Erythroblast (primary cell): Measurements from ENCODE around the gene MAT2B.
"Not testable (repeated sequence)": the region's sequence is repeated elsewhere in the genome, so short reads cannot be mapped to it uniquely, and the experiment has no call there.

Source experiments
- DNase-seq, 2 experiments: peaks; one replicate each; lab custom pipeline; 2025; lab: John Stamatoyannopoulos, UW
- GATA1 ChIP-seq: IDR thresholded peaks from 2 replicates; pipeline ENCODE4 v1.6.1; 2011; ENCODE audit warnings: low read depth, mild to moderate bottlenecking, control low read depth, low read length, moderate library complexity
- POLR2A ChIP-seq: IDR thresholded peaks from 2 replicates; pipeline ENCODE4 v1.6.1; 2011; ENCODE audit warnings: mild to moderate bottlenecking, low read length

MAT2B gene

DNA sequence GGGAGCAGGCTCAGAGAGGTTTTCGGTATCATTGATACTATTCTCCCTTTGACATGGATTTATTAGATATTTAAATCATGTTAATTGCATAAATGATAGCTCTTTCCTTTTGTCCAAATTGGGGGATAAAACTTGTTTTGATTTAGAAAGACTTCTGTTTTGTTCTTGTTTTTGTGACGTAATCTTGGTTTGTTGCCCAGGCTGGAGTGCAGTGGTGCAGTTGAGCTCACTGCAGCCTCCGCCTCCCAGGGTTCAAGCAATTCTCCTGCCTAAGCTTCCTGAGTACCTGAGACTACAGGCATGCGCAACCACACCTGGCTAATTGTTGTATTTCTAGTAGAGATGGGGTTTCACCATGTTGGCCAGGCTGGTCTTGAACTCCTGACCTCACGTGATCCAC, 7.1 kb downstream of the MAT2B start:
- TF ChIP-seq GATA1 (no peak), POLR2A (no peak)
- DNase-seq: no peak

DNA sequence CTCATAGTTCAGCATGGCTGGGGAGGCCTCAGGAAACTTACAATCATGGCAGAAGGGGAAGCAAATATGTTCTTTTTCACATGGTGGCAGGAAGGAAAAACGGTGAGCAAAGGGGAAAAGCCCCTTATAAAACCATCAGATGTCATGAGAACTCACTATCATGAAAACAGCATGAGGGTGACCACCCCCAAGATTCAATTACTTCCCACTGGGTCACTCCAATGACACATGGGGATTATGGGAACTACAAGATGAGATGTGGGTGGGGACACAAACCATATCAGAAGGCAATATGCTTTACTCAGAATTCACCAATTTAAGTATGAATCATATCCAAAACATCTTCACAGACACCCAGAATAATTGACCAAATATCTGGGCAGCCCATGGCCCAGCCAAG, 19.7 kb downstream of the MAT2B start:
- DNase-seq: no peak
- TF ChIP-seq POLR2A (no peak), GATA1 (no peak)

DNA sequence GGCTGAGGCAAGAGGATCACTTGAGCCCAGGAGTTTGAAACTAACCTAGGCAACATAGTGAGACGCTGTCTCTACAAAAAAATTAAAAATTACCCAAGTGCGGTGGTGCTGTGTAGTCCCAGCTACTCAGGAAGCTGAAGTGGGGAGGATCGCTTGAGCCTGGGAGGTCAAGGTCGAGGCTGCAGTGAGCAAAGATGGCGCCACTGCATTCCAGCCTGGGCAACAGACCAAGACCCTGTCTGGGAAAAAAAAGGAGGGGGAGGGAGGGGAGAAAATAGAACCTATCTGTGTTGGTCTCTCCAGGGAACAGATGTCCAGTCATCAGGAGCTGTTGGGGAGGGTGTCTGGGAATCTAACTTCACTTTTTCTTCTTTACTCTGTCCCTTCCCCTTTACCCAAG, 24.3 kb downstream of the MAT2B start:
- DNase-seq: no peak
- TF ChIP-seq GATA1 (no peak), POLR2A (no peak)

DNA sequence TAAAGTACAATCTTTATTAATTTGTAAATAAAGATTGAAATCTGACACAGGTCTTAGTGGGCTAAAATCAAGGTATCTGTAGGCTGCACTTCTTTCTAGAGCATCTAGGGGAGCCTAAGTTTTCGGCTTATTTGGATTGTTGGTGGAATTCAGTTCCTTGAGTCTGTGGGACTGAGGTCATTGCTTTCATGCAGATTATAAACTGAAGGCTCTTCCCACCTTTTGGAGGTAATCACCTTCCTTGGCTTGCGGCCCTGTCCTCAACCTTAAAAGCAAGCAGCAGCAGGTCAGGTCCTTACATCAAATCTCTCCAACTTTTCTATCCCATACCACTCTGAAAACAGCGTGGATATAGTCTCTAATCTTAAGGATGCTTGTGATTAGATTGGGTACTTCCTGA, 25.9 kb downstream of the MAT2B start:
- peak in 1 of 2 experiments; percentile 1 for DNase-seq
- TF ChIP-seq GATA1 (no peak), POLR2A (no peak)

DNA sequence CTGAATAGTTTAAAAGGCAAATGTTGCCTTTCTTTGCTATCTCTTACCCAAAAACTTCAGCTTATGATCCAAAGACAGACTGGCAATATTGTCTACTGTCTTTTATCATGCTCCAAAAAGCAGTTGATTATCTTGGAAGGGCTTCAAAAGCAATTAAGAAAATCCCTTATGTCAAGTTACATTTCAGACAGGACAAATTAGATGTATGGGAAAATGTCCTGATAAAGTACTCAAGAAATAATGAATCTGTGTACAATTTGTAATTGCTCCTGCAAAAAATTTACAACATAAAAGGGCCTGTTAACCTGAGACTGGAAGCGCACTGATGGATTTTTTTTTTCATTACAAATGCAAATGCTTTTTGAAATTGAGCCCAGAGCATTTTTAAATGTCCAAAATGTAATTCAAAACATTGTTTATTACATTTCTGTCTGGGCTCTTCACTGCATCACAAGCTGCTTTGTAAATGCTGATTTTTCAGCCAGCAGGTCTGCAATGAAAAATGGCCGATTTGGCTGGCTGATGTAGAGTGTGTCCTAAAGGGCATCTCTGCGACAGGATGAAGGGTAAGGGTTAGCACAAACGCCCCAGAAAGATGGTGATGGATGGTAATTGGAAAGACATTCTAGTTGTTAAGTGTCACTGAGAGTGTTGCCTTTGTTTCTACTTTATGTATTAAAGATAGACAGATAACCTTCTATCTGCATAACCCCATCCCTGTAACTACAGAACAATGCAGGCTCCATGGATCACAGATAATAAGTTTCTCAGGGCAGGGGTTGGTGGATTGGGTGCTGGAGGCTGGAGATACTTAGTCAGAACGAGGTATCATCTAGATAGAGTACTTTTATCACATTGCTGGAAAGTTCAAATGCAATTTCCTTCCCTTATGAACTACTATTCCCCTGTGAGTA, 27.0 kb downstream of the MAT2B start:
- no peak for DNase-seq
- TF ChIP-seq POLR2A (no peak), GATA1 (no peak)

DNA sequence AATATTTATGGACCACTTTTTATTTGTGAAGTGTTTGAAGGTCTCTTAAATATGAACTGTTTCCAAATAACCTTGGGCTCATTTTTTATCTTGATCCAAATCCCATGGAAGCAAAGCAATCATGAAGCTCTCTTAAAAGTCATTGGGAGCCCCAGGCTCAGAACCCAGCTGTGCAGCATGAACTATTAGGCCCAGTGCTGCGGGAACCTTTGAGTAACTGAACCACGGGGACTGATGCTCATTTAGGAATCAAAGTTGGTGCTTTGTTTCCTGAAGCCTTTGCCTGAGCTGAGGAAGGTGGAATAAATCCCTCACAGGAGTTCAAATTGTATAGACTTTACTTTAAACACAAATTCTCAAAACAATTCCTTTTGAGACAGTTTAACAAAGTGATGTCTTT, 27.8 kb downstream of the MAT2B start:
- no peak for TF ChIP-seq GATA1
- no peak for TF ChIP-seq POLR2A
- no peak for DNase-seq

DNA sequence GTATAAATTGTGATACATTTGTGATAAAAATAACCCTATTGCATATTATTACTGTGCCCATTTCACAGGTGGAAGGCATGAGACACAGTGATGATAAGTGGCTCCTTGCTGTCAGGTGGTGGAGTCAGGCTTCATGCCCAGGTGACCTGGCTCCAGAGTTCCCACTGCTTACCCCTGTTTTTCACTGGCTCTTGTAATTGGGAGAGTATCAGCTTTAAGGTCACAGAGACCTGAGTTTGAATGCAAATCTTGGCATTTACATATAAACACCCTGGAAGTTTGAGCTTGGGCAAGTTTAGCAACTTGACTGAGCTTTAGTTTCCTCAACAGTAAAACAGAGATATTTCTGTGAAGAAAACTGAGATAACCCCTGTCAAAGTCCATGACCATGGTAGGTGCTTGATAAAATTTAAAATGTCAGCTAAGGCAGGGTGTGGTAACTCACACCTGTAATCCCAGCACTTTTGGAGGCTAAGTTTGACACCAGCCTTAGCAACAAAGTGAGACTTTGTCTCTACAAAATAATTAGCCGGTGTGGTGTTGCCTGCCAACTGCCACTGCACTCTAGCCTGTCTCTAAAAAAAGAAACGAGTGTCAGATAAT, 29.2 kb downstream of the MAT2B start:
- TF ChIP-seq GATA1 (no peak), POLR2A (no peak)
- DNase-seq: no peak

DNA sequence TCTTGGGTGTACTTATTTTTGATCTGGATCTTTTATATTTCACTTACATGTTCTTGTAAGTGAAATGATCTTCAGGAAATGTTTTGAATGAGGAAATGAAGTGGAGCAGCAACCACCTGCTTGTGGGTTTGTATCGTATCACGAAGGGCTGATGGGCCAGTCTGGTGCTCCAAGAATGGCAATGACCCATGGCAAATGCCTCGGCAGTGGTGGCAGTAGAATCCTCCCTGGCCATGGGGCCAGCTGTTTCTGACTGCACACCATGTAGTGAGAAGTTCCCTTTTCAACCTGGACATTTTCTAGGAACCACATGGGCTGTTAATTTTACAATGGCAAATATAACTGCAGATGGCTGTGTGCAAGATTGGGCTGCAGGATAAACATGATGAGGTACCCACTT, 29.9 kb downstream of the MAT2B start:
- TF ChIP-seq GATA1 (no peak), POLR2A (no peak)
- DNase-seq: no peak

DNA sequence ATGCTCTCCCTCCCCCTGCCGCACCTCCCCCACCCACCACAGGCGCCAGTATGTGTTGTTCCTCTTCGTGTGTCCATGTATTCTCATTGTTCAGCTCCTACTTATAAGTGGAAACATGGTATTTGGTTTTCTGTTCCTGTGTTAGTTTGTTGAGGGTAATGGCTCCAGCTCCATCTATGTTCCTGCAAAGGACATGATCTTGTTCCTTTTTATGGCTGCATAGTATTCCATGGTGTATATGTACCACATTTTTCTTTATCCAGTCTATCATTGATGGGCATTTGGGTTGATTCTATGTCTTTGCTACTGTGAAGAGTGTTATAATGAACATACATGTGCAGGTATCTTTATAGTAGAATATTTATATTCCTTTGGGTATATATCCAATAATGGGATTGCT, 31.0 kb downstream of the MAT2B start:
- not testable (repeated sequence) for DNase-seq

DNA sequence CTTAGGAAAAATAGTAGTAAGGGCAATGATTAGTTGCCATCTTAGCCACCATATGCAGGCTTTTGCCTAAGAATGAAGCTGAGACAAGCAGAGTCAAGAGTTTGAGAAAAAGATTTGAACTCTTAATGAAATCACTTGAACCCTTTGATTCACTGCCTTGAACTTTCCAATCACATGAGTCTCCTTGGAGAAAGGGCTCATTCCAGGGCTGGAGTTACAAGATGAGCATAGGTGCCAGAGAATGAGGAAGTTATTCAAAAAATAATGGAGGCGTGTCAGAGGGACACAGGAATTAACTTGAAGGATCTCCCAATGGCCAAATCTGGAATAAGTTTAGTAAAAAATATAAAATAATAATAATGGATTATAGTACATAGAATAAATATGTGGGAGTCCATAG, 35.3 kb downstream of the MAT2B start:
- DNase-seq: no peak
- TF ChIP-seq GATA1 (no peak), POLR2A (no peak)

DNA sequence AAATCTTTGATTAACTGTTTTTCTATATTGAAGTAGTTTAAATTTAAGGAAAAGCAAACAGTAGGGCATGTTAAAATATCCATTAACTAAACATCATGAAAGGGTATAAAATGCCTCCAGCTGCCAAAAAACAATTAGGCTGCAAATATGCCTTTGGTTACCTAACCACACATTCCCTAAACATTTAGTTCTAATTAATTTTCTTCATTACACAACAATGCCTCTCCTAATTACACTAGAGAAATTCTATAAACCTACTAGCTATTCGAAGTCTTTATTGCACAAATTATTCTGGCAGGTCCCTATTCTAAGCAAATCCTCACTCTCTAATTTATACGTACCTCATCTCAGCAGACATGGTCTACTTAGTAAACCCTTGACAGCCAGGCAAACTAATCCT, 37.4 kb downstream of the MAT2B start:
- no peak for DNase-seq
- TF ChIP-seq POLR2A (no peak), GATA1 (no peak)

DNA sequence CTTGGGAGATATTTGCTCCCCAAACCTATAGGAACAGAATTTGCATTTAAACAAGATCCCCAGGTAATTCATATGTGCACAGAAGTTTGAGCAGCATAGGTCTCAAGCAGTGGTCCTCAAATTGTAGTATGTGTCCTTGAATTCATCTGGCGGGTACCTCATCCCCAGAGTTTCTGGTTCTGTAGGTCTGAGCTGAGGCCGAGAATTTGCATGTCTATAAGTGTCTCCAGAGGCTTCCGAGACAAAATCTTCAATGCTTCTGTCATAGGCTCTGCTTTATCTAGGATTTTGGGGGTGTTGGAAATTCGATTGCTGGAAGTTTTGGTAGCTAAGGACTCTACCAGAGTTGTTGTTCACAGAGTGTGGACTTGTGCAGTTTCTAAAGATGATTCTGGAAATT, 38.6 kb downstream of the MAT2B start:
- DNase-seq: no peak
- TF ChIP-seq GATA1: no peak
- TF ChIP-seq POLR2A: no peak

DNA sequence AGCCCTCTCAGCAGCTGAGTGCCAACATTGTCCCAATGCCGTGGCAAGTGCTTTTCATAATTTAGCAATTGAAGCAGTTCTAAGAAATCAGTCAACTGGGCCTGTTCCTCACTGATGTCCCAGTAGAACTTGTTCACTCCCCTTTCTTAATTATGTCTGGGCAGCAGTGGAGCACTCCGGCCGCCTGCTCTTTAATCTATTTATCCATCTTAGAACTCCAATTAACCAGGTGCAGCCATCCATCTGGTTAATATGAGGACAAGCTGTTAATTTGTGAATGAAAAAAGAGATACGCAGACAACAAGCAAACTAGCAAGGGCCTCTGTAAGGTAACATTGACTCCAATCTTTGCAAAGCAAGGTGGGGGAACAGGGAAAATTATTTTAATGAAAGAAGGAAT, 39.4 kb downstream of the MAT2B start:
- no peak for DNase-seq
- TF ChIP-seq GATA1 (no peak), POLR2A (no peak)

DNA sequence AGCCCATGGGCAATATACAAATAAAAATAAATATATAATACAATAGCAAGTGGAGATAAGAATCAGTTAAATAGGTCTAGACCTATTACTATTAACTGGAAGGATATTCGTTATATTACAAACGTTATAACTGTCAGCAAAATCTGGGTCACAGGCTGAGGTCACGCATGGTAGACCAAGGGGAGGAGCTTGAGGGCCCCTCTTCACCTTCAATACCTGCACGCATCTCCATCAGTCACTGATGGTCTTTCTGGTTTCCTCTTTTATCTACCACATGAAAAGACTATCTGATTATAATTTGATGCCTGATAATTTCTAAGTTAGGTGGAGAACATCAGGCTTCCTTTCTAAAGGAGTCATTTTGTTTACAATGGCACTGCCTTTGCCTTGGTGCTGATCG, 43.2 kb downstream of the MAT2B start:
- TF ChIP-seq GATA1 (no peak), POLR2A (no peak)

DNA sequence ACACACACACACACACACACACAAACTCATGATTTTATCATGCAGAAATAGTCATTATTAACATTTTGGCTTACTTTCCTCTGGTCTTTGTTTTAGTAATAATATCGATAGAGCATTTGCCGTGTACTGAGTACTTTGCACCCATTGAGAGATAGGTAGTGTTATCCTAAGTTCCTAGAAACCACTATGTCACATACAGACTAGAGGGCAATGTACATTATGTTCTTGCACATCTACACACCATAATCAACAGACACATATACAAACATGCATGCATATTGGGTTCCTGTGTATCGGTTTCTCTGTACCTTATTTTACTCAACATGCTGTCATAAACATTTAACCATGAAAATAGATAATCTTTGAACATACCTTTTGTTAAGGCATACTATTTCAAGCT, 45.7 kb downstream of the MAT2B start:
- no peak for TF ChIP-seq POLR2A
- TF ChIP-seq GATA1: no peak
- DNase-seq: no peak

More for the DNA sequence above, 43.2 kb downstream of the MAT2B start:
- no peak for DNase-seq

DNA sequence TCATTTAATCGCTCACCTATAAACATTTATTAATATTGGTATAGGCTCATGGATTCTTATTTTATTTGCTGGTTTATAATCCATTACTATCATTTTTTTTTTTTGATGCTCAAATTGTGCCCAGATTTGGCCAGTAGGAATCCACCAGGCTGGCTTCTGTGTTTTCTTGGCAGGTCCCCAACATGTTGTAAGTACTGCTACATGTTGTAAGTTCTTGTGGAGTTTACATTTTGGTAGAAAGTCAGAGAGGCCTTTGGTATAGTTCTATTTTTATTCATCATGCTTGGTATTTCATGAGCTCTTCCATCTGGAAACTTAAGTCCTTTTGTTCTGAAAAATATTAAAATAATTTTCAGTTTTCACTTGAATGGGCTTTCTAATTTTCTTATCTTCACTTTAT, 47.1 kb downstream of the MAT2B start:
- DNase-seq: no peak
- TF ChIP-seq GATA1 (no peak), POLR2A (no peak)

DNA sequence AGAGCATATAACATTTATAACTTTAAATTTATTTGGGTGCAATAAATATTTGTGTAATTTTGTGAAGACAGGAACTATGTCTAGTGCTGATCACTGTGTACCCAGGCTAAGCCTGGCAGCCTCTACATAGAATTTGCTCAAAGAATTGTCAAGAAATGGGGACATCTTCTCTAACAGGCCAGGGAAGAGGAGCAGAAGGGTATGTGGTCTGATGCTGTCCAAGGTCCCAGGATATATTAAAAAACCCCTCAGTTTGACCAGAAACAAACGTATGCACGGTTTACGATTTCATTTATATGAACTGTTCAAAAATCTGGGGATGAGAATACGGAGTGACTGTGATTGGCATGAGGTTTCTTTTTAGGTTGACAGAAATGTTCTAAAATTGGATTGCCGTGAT, 55.9 kb downstream of the MAT2B start:
- DNase-seq: no peak
- no peak for TF ChIP-seq GATA1
- TF ChIP-seq POLR2A: no peak
